ENCODE data around the gene CD27.

Gene CD27

DNA sequence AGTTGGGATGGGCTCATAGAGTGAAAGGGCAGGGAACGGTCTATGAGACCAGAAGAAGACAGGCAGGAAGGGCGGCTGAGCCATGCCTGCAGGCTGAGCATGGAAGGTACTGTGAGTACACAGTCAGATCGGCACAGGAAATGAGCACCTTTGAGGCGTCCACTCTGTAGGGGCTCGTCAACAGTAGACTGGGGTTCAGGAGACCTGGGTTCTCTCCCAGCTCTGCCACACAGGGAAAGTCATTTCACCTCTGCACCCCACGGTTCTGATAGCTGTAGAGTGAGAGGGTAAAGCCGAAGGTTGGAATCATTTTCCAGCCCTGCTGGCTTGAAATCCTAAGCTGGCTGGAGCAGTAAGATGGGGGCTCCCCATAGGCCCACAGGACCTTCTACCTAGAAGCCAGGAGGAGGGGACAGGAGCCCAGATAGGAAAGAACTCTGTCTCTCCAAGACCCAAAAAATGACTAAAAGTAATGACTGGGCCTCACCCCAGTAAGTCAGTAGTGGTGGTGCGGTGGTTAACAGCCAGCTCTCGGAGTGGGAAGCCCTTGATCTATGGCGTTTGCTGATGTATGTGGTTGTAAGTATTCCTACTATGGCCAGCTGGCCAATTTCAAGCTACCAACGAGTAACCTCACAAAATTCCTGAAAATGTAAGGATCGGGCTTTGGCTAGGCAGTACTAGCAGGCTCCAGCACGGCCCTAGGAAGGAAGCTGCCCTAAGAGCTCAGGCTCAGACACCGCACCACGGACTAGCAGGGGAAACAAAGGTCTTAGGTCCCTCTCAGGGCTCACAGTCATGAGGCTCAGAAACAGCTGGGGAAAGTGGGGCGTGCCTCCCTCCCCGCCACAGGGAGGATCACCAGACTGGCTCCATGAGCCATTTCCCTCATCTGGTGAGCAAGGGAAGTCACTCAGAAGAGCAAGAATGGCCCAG lies 10.3 kb upstream of the CD27 start:
- no peak for DNase-seq

DNA sequence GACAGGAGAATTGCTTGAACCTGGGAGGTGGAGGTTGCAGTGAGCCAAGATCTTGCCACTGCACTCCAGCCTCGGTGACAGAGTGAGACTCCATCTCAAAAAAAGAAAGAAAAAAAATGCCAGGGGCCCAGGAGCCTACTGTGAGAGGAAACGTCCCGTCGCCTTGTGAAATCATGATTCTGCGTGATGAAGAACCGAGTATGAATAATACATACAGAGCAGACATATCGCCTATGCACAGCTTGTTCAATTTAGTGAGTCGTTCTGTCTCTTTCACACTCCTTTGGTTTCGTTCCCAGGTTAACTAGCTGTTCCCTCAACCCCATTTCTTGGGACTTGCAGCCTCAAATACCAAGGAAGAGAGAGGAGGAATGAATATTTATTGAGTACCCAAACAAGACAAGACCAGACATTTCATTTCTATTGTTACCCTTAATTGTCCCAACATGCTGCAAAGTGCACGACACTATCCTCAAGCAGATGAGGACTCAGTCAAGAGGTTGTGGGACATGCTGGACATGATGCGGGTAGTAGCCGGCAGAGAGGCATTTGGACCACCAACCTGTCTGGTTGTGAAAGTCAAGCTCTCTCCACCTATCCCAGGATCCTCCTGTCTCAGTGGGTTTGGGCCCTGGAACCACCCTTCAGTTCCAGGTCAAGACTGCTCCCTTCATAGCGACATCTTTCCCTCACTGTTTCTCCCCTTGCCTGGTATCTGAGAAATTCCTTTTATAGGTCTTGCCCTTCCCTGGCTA lies 8.6 kb upstream of the CD27 start:
- no peak for DNase-seq

DNA sequence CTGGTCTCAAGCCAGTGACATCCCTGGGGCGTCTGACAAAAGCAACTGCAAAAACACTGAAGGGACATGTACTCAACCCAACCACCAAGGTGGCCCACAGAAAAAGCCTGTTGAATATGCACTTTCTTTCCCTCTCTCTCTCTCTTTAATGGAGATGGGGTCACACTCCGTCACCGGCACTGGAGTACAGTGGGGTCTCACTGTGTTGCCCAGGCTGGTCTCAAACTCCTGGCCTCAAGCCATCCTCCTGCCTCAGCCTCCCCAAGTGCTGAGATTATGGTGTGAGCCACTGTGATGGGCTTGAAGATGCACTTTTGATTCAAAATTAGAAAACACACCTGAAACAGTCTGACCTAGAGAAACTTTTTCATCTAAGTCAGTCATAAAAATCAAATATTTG lies 7.2 kb upstream of the CD27 start:
- no peak for DNase-seq

DNA sequence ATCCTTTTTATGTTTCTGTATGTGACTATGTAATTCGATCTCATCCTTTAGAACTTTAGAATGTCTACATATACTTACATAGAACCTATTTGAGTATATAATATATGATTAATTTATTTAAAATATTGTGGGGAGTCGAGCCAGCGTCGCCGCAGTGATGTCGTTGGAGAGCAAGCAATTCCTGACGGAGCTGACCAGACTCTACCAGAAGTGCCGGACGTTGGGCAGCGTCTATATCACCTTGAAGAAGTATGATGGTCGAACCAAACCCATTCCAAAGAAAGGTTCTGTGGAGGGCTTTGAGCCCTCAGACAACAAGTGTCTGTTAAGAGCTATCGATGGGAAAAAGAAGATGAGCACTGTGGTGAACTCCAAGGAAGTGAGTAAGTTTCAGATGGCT lies 6.4 kb upstream of the CD27 start:
- DNase-seq, result no peak

DNA sequence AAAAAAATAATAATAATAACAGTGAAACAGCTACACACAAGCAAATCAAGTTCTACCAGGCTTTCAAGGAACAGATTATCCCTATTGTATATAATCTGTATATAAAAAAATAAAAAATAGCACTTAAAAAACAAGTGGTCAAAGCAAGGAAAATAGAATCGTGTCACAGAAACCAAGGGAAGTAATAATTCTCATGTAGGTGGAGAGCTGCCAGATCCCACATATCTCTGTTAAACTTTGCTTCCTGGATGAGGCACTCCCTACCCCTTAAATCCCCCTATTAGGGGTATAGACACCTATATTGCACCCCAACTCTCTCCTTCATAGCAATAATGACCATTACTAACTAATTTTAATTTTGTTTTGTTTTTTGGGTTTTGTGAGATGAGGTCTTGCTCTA lies 4.4 kb upstream of the CD27 start:
- no peak for DNase-seq

DNA sequence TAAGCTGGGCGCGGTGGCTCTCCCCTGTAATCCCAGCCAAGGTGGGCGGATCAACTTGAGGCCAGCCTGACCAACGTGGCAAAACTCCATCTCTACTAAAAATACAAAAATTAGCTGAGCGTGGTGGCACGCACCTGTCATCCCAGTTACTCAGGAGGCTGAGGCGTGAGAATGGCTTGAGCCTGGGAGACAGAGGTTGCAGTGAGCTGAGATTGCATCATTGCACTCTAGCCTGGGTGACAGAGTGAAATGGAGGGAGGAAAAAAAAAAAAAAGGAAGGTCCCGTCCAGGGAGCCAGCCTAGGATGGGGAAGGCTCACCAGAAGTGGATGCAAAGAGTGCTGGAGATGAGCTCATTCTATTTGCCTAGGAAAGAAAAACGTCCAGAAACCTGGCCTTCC lies 1.9 kb upstream of the CD27 start:
- DNase-seq, result no peak

DNA sequence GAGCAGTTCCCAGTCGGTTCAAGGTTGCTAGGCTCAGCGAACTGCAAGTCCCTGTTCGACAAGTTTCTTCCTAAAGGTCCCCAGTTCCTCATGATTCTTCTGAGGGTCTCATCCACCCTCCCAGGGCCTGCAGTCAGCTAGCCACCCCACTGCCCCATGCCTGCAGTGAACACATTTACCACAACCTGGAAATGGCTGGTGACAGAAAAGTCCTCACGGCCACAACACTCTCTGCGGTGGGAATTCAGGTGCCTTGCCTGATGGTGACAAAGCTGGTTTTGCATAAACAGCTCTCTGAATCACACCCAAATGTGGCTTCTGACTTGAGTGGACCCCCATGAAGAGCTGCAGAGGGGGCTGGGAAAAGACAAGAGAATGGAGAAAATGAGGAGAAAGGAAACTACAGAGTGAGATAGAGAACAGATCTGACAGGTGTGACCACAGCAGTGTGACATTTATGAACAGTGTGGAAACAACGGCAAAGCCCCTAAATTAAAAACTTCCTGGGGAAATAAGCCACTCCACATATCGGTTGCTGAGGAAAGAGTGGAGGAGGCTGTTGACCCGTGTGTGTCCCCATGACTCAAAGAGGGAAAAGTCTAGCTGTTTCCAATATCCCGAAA lies 1.3 kb upstream of the CD27 start:
- no peak for DNase-seq

DNA sequence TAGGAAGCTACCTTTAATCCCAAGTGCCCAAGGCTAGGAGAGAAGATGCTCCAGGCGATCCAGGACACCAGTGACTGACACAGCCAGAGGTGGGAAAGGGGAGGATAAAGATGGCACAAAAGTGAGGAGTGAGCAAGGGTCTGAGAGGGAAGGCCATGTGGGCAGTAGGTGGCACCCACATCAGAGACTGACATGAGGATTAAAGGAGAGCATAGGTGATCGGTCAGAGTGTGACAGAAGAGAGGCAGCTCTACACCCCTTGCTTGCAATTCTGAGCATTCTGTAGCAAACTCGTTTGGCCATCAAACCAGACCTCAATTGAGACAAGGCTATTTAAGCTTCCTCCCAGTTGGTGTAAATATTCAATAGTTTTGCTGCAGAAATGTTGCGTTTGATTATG lies 724 bp upstream of the CD27 start:
- no peak for DNase-seq

DNA sequence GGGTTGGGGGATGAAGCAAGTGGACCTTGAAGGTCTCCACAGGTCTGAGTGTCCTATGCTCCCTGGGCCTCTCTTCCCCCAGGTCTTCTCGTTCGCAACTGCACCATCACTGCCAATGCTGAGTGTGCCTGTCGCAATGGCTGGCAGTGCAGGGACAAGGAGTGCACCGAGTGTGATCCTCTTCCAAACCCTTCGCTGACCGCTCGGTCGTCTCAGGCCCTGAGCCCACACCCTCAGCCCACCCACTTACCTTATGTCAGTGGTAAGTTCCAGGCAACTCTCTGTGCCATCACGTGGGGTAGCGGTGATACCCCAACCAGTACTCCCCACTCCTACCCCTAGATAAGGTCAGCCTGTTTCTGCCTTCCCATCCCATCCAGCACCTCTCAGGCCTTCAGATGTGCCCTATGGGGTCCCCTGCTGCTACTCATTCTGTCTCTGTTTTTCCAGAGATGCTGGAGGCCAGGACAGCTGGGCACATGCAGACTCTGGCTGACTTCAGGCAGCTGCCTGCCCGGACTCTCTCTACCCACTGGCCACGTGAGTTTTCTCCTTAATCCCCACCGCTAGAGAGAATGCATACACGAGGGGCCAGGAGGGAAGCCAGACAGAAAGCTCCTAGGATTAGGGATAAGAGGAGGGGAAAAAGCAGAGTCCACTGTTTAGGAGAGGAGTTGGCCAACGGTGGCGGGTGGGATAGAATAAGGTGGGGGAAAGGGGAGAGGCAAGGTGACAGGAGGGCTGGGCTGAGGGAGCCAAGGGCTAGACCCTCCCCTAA lies 5.5 kb downstream of the CD27 start:
- DNase-seq, result no peak

DNA sequence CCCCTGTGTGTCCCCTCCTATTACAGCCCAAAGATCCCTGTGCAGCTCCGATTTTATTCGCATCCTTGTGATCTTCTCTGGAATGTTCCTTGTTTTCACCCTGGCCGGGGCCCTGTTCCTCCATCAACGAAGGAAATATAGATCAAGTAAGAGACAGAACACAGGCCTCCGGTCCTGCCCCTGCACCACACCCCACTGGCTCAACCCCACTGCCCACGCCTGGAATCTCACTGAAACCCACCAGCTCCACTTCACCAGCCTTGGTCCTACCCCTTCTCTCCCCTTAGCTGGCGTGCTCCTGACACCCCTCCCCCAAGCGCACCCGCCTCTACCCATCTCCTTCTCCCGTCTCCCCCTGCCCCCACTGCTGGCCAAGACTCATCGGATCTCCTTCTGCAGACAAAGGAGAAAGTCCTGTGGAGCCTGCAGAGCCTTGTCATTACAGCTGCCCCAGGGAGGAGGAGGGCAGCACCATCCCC lies 6.2 kb downstream of the CD27 start:
- DNase-seq, result no peak

DNA sequence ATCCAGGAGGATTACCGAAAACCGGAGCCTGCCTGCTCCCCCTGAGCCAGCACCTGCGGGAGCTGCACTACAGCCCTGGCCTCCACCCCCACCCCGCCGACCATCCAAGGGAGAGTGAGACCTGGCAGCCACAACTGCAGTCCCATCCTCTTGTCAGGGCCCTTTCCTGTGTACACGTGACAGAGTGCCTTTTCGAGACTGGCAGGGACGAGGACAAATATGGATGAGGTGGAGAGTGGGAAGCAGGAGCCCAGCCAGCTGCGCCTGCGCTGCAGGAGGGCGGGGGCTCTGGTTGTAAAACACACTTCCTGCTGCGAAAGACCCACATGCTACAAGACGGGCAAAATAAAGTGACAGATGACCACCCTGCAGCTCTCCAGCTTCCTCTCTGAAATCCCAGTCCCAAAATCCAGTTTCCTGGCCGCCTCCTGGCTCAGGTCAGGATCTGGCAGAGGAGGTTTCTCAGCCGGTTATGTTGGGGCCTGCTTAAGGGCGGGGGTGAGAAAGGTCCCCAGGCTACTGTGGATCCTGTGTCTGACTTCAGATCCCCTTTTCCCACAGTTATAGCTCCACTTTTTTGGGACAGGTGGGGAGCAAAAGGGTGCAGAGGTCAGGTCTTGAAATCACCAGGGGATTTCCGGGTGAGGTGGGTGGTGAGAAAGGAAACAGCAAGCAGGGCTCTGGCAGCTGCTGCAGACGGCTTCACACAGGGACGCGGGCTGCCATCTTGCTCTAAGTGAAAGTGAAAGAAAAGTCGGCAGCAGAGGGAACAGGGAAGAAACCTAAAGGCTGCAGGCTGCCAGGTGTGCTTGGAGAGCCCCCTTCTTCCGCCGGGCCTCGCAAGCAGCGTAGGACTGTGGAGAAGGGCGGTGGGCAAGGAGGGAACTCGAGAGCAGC lies 6.8 kb downstream of the CD27 start, which contains the start of gene TAPBPL:
TSS of gene TAPBPL (plus strand) at position 695 of the 897 bp plus-strand sequence. CDS start 207 bp downstream, outside the sequence.
- no peak for DNase-seq

DNA sequence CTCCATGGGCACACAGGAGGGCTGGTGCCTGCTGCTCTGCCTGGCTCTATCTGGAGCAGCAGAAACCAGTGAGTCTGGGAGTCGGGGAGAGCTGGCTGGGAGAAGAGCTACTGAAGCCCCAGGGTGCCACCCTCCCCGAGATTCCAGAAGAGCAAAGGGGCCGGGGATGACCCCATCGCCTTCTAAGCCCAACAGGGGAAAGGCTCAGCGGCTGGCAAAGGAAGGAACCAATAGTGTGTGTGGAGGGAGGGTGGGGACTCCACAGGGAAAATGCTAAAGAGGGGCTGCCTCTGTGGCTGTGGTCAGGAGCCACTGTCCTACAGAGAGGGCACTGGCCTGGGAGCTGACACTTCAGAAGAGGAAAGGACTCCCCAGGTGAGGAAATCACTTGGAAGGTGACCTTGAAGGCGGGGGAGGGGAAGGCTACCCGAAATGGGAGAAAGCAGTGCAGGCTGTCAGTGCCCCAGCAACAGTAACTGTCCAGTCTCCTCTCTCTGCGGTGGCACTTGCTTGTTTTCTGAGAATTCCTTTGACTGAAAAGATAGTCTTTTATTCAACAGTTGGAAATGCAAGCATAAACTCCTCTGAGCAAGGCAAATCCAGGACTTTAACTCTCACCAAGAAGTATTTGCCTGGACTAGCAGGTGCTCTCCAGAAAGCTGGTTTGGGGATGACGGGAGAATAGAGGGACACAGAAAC lies 7.6 kb downstream of the CD27 start:
- DNase-seq, result no peak

DNA sequence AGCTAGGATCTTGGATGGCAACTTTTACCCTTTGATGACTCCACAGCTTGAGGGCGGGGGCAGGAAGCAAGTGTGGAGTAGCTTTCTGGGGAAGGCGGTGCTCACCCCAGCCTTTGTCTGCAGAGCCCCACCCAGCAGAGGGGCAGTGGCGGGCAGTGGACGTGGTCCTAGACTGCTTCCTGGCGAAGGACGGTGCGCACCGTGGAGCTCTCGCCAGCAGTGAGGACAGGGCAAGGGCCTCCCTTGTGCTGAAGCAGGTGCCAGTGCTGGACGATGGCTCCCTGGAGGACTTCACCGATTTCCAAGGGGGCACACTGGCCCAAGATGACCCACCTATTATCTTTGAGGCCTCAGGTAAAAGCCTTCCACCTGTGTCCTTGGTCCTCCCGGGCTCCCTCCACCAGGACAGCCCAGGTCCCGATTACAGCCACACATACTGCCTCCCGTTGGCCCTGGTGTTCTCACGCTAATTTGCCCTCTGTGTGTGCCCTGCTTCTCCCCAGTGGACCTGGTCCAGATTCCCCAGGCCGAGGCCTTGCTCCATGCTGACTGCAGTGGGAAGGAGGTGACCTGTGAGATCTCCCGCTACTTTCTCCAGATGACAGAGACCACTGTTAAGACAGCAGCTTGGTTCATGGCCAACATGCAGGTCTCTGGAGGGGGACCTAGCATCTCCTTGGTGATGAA lies 8.3 kb downstream of the CD27 start:
- no peak for DNase-seq

DNA sequence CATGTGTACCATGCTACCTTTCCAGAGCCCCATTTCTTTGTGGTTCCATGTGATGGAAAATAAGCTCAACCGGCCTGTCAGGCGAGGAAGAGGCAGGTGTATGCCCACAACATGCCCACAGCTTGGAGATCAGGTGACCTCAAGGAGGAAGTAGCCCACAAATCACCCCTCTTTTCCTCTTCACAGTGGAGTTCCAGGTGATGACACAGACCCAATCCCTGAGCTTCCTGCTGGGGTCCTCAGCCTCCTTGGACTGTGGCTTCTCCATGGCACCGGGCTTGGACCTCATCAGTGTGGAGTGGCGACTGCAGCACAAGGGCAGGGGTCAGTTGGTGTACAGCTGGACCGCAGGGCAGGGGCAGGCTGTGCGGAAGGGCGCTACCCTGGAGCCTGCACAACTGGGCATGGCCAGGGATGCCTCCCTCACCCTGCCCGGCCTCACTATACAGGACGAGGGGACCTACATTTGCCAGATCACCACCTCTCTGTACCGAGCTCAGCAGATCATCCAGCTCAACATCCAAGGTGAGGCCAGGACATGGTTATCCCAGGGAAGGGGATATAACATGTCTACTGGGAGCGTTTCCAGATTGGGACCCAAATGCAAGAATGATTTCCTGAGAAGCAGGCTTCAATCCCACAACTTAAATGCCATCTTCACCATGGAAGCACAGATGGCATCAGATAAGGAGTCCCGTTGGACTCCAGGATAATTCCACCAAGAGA lies 12.6 kb downstream of the CD27 start:
- no peak for DNase-seq

DNA sequence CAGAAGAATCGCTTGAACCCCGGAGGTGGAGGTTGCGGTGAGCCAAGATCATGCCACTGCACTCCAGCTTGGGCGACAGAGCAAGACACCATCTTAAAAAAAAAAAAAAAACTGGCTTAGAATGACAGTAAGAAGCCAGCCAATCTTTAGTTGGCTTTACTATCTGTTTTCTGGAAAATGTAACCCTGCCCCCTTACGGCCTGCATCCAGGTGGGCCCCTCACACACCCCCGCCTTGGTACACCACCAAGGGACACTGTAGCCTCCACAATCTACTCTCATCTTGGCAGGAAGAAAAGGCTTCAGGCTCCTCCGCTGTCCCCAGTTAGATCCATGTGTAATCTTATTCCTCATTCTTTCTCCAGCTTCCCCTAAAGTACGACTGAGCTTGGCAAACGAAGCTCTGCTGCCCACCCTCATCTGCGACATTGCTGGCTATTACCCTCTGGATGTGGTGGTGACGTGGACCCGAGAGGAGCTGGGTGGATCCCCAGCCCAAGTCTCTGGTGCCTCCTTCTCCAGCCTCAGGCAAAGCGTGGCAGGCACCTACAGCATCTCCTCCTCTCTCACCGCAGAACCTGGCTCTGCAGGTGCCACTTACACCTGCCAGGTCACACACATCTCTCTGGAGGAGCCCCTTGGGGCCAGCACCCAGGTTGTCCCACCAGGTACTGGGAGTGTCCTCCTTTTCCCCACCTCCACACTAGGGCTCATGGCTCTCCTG lies 13.7 kb downstream of the CD27 start:
- no peak for DNase-seq

DNA sequence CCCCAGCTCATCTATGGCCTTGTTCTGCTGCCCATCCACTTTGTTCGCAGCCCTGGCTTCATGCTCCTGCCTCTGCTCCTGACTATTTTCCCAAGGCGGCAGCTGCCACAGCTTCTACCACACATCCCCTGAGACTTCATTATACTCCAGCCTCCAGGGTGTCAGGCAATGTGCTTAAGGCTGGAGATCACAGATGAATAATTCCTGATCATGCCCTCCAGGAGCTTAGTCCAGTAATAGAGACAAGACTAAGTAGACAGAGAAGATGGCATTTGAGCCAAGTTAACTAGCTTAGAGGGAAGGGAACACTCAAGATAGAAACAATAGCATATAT lies 14.2 kb downstream of the CD27 start:
- no peak for DNase-seq

DNA sequence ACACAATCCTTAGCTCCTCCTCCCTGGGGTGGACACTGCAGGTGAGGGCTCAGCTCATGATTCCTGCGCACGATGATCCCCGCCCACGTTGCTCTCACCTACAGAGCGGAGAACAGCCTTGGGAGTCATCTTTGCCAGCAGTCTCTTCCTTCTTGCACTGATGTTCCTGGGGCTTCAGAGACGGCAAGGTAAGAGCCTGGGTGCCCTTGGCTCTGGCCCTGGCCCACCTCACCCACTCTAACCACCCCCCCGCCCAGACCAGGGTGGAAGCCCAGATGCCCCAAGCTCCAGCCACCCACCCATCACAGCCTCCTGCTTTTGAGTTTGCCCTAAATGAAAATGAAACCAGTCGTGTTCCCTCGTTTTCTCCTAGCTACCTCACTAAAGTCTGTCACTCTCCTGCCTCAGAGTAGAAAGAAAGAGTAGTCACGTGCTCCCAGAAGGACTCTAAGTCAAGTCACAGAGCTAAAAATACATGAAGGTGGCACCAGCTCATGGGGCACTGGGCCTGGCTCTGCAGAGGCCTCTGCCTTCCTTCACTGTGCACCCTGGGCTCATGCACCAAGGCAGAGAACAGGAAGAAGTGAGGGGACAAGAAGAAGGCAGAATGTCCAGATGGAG lies 16.1 kb downstream of the CD27 start:
- no peak for DNase-seq

DNA sequence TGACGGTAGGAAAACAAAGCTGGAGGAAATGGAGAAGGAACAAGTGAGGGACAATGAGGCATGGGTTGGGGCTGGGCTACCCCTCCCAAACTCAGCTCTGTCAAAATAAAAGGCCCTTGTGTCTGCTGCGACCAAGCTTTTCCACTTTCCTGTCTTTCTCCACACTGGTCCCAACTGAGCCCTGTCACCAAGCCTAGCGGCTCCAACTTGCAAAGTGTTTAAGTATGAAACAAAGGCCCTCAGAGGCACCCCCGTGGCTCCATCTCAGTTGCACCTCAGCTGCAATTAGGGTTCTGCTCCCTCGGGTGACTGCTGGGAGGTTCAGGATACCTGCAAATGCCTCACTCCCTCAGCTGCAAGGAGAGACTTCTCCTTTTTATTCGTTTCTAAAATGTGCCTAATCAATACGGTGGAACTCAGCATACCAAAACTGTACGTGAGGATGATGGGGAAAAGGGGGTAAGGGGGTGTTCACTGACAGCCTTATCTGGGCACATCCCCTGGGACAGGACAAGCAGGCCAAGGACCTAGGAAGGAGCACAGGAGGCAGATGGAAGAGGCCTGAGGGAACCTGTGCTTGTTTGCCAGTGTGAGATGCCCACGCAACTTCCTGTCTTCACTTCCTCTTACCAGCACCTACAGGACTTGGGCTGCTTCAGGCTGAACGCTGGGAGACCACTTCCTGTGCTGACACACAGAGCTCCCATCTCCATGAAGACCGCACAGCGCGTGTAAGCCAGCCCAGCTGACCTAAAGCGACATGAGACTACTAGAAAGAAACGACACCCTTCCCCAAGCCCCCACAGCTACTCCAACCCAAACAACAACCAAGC lies 16.9 kb downstream of the CD27 start:
- no peak for DNase-seq
